PC-9 (cell line): ENCODE measurements around the gene OPN1MW2.
"Not testable (repeated sequence)": the region's sequence is repeated elsewhere in the genome, so short reads cannot be mapped to it uniquely, and the experiment has no call there.

Source experiments
- CTCF ChIP-seq: fragments of 200-600 bp; sonication (generic); conservative IDR thresholded peaks from 2 replicates; pipeline ENCODE4 v1.6.1; 2017; ENCODE audit warnings: mixed run types, antibody characterized with exemption, mild to moderate bottlenecking, moderate library complexity
- EZH2 ChIP-seq: fragments of 200-600 bp; sonication (generic); IDR thresholded peaks from 2 replicates; pipeline ENCODE4 v1.8.0; 2017; ENCODE audit warnings: antibody characterized with exemption, low read depth

DNA sequence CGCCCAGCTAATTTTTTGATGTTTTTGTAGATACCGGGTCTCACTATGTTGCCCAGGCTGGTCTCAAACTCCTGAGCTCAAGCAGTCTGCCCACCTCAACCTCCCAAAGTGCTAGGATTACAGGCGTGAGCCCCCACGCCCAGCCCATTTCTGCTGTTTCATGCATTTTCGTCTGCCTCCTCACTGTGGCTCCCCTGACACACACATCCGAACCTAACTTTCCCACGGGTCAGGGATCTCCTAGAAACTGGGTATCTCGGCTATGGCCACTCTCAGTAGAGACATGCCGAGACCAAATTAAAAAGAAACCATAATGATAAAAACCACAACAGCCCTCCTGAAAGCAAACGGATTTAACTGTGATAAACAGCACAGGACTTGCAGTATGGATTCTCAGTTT, 28.5 kb downstream of the OPN1MW2 start:
- not testable (repeated sequence) for TF ChIP-seq CTCF, EZH2
